ENCODE measurements around the gene RMP24.

RMP24 gene

GRCh38 chr18:35942661-35943060, 29.8 kb upstream of the RMP24 start:
- DNase-seq (ENCODE audit: low read depth) = no peak
- no peak overlapping the region for H3K4me3 ChIP-seq (ENCODE audit: low read length)
- TF ChIP-seq CTCF (conservative IDR thresholded peaks at IDR 0.05; ENCODE audit: low read length) = no peak

GRCh38 chr18:35948080-35948479, 24.4 kb upstream of the RMP24 start:
- TF ChIP-seq CTCF (conservative IDR thresholded peaks at IDR 0.05; ENCODE audit: low read length) = no peak
- no peak for DNase-seq (ENCODE audit: low read depth)
- no peak overlapping the region for H3K4me3 ChIP-seq (ENCODE audit: low read length)

GRCh38 chr18:35949090-35949489, 23.4 kb upstream of the RMP24 start:
- TF ChIP-seq CTCF (conservative IDR thresholded peaks at IDR 0.05; ENCODE audit: low read length) = no peak
- H3K4me3 ChIP-seq (ENCODE audit: low read length) = no peak overlapping the region
- DNase-seq (ENCODE audit: low read depth) = no peak

GRCh38 chr18:35949903-35950627, 22.4 kb upstream of the RMP24 start:
- peak; percentile 52 for DNase-seq (ENCODE audit: low read depth)
- peak overlapping the region; percentile 63 for H3K4me3 ChIP-seq (ENCODE audit: low read length)
- peak; percentile 95 for TF ChIP-seq CTCF (conservative IDR thresholded peaks at IDR 0.05; ENCODE audit: low read length)

- no peak for TF ChIP-seq CTCF (conservative IDR thresholded peaks at IDR 0.05; ENCODE audit: low read length)
- H3K4me3 ChIP-seq (ENCODE audit: low read length) = no peak overlapping the region; the same call in 1 of the 2 replicates
- DNase-seq (ENCODE audit: low read depth) = no peak
Observed at GRCh38 chr18:35950628-35950982, 21.9 kb upstream of the RMP24 start.

- no peak overlapping the region for H3K4me3 ChIP-seq (ENCODE audit: low read length)
- no peak for TF ChIP-seq CTCF (conservative IDR thresholded peaks at IDR 0.05; ENCODE audit: low read length)
- no peak for DNase-seq (ENCODE audit: low read depth)
Observed at GRCh38 chr18:35953688-35954087, 18.8 kb upstream of the RMP24 start.

- no peak for DNase-seq (ENCODE audit: low read depth)
- no peak for TF ChIP-seq CTCF (conservative IDR thresholded peaks at IDR 0.05; ENCODE audit: low read length)
- H3K4me3 ChIP-seq (ENCODE audit: low read length) = no peak overlapping the region
Observed at GRCh38 chr18:35956226-35956625, 16.3 kb upstream of the RMP24 start.

All from AG10803 (cell line).